OCI-LY7 (cell line): Measurements from ENCODE around the gene MYNN. TPM values are rescaled to one million over a fixed set of nuclear protein-coding genes. Genes with fewer than 3 reads are reported as not detected.

ENCODE experiments used
- BruUV-seq: library from RNA; stranded (reverse); fragments of 400-500 nt; replicated peaks from 2 replicates; lab custom pipeline; 2021; lab: Mats Ljungman, UMichigan
- CTCF ChIA-PET: fragments of 300-600 bp; sonication (Branson Sonifier 250); formaldehyde crosslinking; loops from one replicate; lab custom pipeline; 2022; ENCODE audit warnings: antibody characterized with exemption; ENCODE audit not compliant: unreplicated experiment; lab: Charles Lee
- POLR2A ChIA-PET: fragments of 300-600 bp; sonication (Branson Sonifier 250); formaldehyde crosslinking; loops from one replicate; lab custom pipeline; 2022; ENCODE audit warnings: antibody characterized with exemption; lab: Charles Lee
- DNase-seq: peaks from one replicate; pipeline ENCODE4 v3.0.0-alpha.2; 2015; ENCODE audit warnings: low spot score
- H2AFZ ChIP-seq: fragments of 200-600 bp; sonication (generic), shearing (Covaris generic); 2 replicates; pipeline ENCODE4 v1.6.1; 2014; ENCODE audit warnings: mild to moderate bottlenecking, antibody characterized with exemption, low read length, moderate library complexity
- H3K27ac ChIP-seq: fragments of 200-600 bp; sonication (generic); 2 replicates; pipeline ENCODE4 v1.5.1; 2014; ENCODE audit warnings: mixed run types, low read depth, mild to moderate bottlenecking, moderate library complexity, low read length, inconsistent platforms; ENCODE audit not compliant: poor library complexity, severe bottlenecking
- H3K36me3 ChIP-seq: fragments of 200-600 bp; sonication (generic); 2 replicates; pipeline ENCODE4 v1.6.1; 2014; ENCODE audit warnings: mild to moderate bottlenecking, antibody characterized with exemption, low read length, moderate library complexity, mixed read lengths; ENCODE audit not compliant: insufficient read depth
- H3K4me1 ChIP-seq: fragments of 200-600 bp; sonication (generic); 2 replicates; pipeline ENCODE4 v1.5.1; 2014; ENCODE audit warnings: mild to moderate bottlenecking, low read length; ENCODE audit not compliant: insufficient read depth, poor library complexity, severe bottlenecking
- H3K4me2 ChIP-seq: fragments of 200-600 bp; sonication (generic); 2 replicates; pipeline ENCODE4 v1.6.1; 2014; ENCODE audit warnings: mild to moderate bottlenecking, low read length
- H3K4me3 ChIP-seq: fragments of 200-600 bp; sonication (generic); 2 replicates; pipeline ENCODE4 v1.5.1; 2014; ENCODE audit warnings: mild to moderate bottlenecking, low read depth, low read length; ENCODE audit not compliant: poor library complexity, severe bottlenecking
- H3K79me2 ChIP-seq: fragments of 200-600 bp; sonication (generic); 2 replicates; pipeline ENCODE4 v1.6.1; 2016; ENCODE audit warnings: low read depth, mild to moderate bottlenecking, low read length, moderate library complexity, mixed read lengths; ENCODE audit not compliant: insufficient read depth
- H3K9me2 ChIP-seq: fragments of 200-600 bp; sonication (generic); 2 replicates; pipeline ENCODE4 v1.6.1; 2016; ENCODE audit warnings: mild to moderate bottlenecking, low read length, mixed read lengths; ENCODE audit not compliant: insufficient read depth
- H3K9me3 ChIP-seq: fragments of 200-600 bp; sonication (generic); 2 replicates; pipeline ENCODE4 v1.6.1; 2014; ENCODE audit warnings: mild to moderate bottlenecking, mixed run types, low read length, mixed read lengths
- H4K20me1 ChIP-seq: fragments of 200-600 bp; sonication (generic); 2 replicates; pipeline ENCODE4 v1.6.1; 2014; ENCODE audit warnings: mild to moderate bottlenecking, antibody characterized with exemption, low read length, moderate library complexity, mixed read lengths; ENCODE audit not compliant: insufficient read depth
- EZH2phosphoT487 ChIP-seq: fragments of 200-600 bp; sonication (generic); IDR thresholded peaks from 2 replicates; pipeline ENCODE4 v1.6.1; 2018; ENCODE audit warnings: low read depth, borderline replicate concordance, mild to moderate bottlenecking, mixed run types, antibody characterized with exemption, low read length, moderate library complexity, mixed read lengths
- intact Hi-C: fragments of 100-400 bp; cut with micrococcal nuclease; formaldehyde crosslinking; loops from one replicate; pipeline ENCODE4 v1.10.0; 2022; ENCODE audit not compliant: unreplicated experiment
- total RNA-seq, 2 experiments: library from RNA; depleted of rRNA in 1 of 2; stranded (reverse); fragments of >200 nt in 1 of 2; shearing (Covaris generic) in 1 of 2; gene quantifications; 2 replicates each; pipeline ENCODE4 v1.2.3, GENCODE V29; 2014 to 2022
- TF ChIP-seq, protein P1 (sequence below): fragments of 200-600 bp; sonication (generic); conservative IDR thresholded peaks from 2 replicates; pipeline ENCODE4 v1.5.1; 2014; ENCODE audit warnings: mild to moderate bottlenecking, antibody characterized with exemption, low read length, moderate library complexity, mixed read lengths

MYNN gene
- total RNA-seq, 2 experiments from 2014 or later, result 12.1 to 13.1 TPM

GRCh38 chr3:169750665-169751064, 22.5 kb upstream of the MYNN start:
- H4K20me1 ChIP-seq, result no peaks in the 10 kb centered on the region
- no peak overlapping the region for H3K4me3 ChIP-seq
- ChIA-PET CTCF (no interaction called here), POLR2A (no interaction called here)
- H3K79me2 ChIP-seq, result no peaks in the 10 kb centered on the region
- no peaks in the 10 kb centered on the region for H3K4me1 ChIP-seq
- no peak for TF ChIP-seq EZH2phosphoT487
- TF ChIP-seq, protein P1, sequence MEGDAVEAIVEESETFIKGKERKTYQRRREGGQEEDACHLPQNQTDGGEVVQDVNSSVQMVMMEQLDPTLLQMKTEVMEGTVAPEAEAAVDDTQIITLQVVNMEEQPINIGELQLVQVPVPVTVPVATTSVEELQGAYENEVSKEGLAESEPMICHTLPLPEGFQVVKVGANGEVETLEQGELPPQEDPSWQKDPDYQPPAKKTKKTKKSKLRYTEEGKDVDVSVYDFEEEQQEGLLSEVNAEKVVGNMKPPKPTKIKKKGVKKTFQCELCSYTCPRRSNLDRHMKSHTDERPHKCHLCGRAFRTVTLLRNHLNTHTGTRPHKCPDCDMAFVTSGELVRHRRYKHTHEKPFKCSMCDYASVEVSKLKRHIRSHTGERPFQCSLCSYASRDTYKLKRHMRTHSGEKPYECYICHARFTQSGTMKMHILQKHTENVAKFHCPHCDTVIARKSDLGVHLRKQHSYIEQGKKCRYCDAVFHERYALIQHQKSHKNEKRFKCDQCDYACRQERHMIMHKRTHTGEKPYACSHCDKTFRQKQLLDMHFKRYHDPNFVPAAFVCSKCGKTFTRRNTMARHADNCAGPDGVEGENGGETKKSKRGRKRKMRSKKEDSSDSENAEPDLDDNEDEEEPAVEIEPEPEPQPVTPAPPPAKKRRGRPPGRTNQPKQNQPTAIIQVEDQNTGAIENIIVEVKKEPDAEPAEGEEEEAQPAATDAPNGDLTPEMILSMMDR, result no peak
- H3K36me3 ChIP-seq, result no peaks in the 10 kb centered on the region
- no peak for DNase-seq
- no peak overlapping the region for H2AFZ ChIP-seq
- intact Hi-C loops, result no loop called here
- no peak overlapping the region for H3K27ac ChIP-seq
- no TSS peak for BruUV-seq
- H3K9me2 ChIP-seq, result no peaks in the 10 kb centered on the region
- H3K4me2 ChIP-seq, result no peak overlapping the region
- H3K9me3 ChIP-seq, result no peaks in the 10 kb centered on the region

DNA sequence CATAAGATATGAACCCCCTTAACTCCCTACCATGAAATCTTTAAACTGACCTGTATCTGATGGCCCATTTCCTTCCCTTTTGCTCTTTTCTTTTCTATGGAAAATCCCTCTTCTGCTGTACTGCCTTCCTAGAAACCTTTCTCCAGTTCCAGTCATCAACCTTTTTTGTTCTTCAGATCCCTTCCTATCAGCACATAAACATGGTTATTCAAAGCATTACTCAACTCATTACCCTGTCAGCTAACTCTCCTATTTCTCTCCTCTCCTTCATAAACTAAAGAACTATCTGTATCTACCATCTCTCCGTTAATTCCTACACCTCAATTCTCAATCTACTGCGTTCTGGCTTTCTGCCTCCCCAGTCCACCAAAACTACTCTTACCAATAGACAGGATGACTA, 21.3 kb upstream of the MYNN start:
- no peak overlapping the region for H3K4me2 ChIP-seq
- ChIA-PET CTCF (no interaction called here), POLR2A (interaction anchor here (0.6 kb wide), 1 partner anchor 643 kb away, joined by 4 read pairs; no protein-coding TSS in a partner anchor)
- no peak overlapping the region for H3K27ac ChIP-seq
- H3K9me2 ChIP-seq, result no peaks in the 10 kb centered on the region
- H3K4me1 ChIP-seq, result no peaks in the 10 kb centered on the region
- no peak overlapping the region for H3K4me3 ChIP-seq
- no peaks in the 10 kb centered on the region for H3K79me2 ChIP-seq
- no peaks in the 10 kb centered on the region for H3K36me3 ChIP-seq
- DNase-seq, result no peak
- H4K20me1 ChIP-seq, result no peaks in the 10 kb centered on the region
- no peak overlapping the region for H2AFZ ChIP-seq
- H3K9me3 ChIP-seq, result no peaks in the 10 kb centered on the region
- TF ChIP-seq, protein P1, result no peak
- TF ChIP-seq EZH2phosphoT487, result no peak
- no TSS peak for BruUV-seq
- intact Hi-C loops, result no loop called here

GRCh38 chr3:169754711-169755110, 18.5 kb upstream of the MYNN start:
- no peaks in the 10 kb centered on the region for H3K36me3 ChIP-seq
- DNase-seq, result no peak
- no peak overlapping the region for H3K4me3 ChIP-seq
- H3K9me3 ChIP-seq, result no peaks in the 10 kb centered on the region
- ChIA-PET POLR2A (interaction anchor here (0.5 to 0.9 kb wide), 5 partner anchors 9 to 1594 kb away, joined by 3 to 7 read pairs (median 3); no protein-coding TSS in a partner anchor), CTCF (no interaction called here)
- no peaks in the 10 kb centered on the region for H3K79me2 ChIP-seq
- peaks cover 15% of the 10 kb centered on the region for H3K4me1 ChIP-seq
- H3K27ac ChIP-seq, result no peak overlapping the region
- BruUV-seq, result no TSS peak
- no peaks in the 10 kb centered on the region for H4K20me1 ChIP-seq
- H3K4me2 ChIP-seq, result no peak overlapping the region
- no peaks in the 10 kb centered on the region for H3K9me2 ChIP-seq
- TF ChIP-seq, protein P1, result no peak
- TF ChIP-seq EZH2phosphoT487, result no peak
- intact Hi-C loops, result no loop called here
- H2AFZ ChIP-seq, result no peak overlapping the region
